ENCODE data around the gene TNPO1.

The TNPO1 gene

GRCh38 chr5:72818866-72819534, 2.5 kb downstream of the TNPO1 start:
- peak; percentile 79 for DNase-seq

GRCh38 chr5:72821776-72822175, 5.3 kb downstream of the TNPO1 start:
- DNase-seq = no peak

GRCh38 chr5:72822944-72823343, 6.5 kb downstream of the TNPO1 start:
- DNase-seq = peak; percentile 62

GRCh38 chr5:72829707-72830106, 13.2 kb downstream of the TNPO1 start:
- DNase-seq = no peak

- DNase-seq = no peak
Observed at GRCh38 chr5:72830362-72830761, 13.9 kb downstream of the TNPO1 start.

- no peak for DNase-seq
Observed at GRCh38 chr5:72831685-72832084, 15.2 kb downstream of the TNPO1 start.

- DNase-seq = peak; percentile 58
Observed at GRCh38 chr5:72834924-72835323, 18.5 kb downstream of the TNPO1 start.

- DNase-seq = no peak
Observed at GRCh38 chr5:72835633-72836032, 19.2 kb downstream of the TNPO1 start.

- DNase-seq = no peak
Observed at GRCh38 chr5:72836810-72837209, 20.3 kb downstream of the TNPO1 start.

- DNase-seq = no peak
Observed at GRCh38 chr5:72837524-72838096, 21.1 kb downstream of the TNPO1 start.

- DNase-seq = peak; percentile 62
Observed at GRCh38 chr5:72840041-72840440, 23.6 kb downstream of the TNPO1 start.

- no peak for DNase-seq
Observed at GRCh38 chr5:72841756-72842535, 25.5 kb downstream of the TNPO1 start.

- DNase-seq = peak; percentile 88
Observed at GRCh38 chr5:72842816-72843215, 26.4 kb downstream of the TNPO1 start.

GRCh38 chr5:72844218-72844603, 27.8 kb downstream of the TNPO1 start:
- DNase-seq = no peak

- no peak for DNase-seq
Observed at GRCh38 chr5:72845889-72846288, 29.4 kb downstream of the TNPO1 start.

- DNase-seq = no peak
Observed at GRCh38 chr5:72846483-72846882, 30.0 kb downstream of the TNPO1 start.

- no peak for DNase-seq
Observed at GRCh38 chr5:72847439-72847838, 31.0 kb downstream of the TNPO1 start.

- peak; percentile 89 for DNase-seq
Observed at GRCh38 chr5:72847989-72848473, 31.6 kb downstream of the TNPO1 start.

- DNase-seq = peak; percentile 27
Observed at GRCh38 chr5:72848474-72849428, 32.3 kb downstream of the TNPO1 start.

GRCh38 chr5:72849546-72849945, 33.1 kb downstream of the TNPO1 start:
- no peak for DNase-seq

GRCh38 chr5:72850113-72850512, 33.7 kb downstream of the TNPO1 start:
- DNase-seq = no peak

GRCh38 chr5:72852356-72852755, 35.9 kb downstream of the TNPO1 start:
- DNase-seq = no peak

GRCh38 chr5:72854419-72854818, 38.0 kb downstream of the TNPO1 start:
- DNase-seq = no peak
